ENCODE results near the gene EXPH5. TPM values are rescaled to one million over a fixed set of nuclear protein-coding genes. Genes with fewer than 3 reads are reported as not detected.
A peak's percentile ranks its signal among the peaks of the same experiment; 100 is the strongest.

Gene EXPH5
- total and polyA plus RNA-seq, 2 donors (not counting 3 experiments of a cell fraction or from before 2014, with no cell fraction given), result 0.03 to 0.09 TPM

- H3K4me3 ChIP-seq (replicated peaks in 1 of 3; ENCODE audit: insufficient read depth in 1 of 3, low read depth in 1 of 3, low read length in 3 of 3), result no peak overlapping the region
- H4K20me1 ChIP-seq (replicated peaks; ENCODE audit: control insufficient read depth, extremely low read depth, insufficient read depth, low read length), result no peaks in the 10 kb centered on the region
- H3K27ac ChIP-seq (ENCODE audit: insufficient read depth, low read depth, low read length), result peak overlapping the region; percentile 63
- H3K79me2 ChIP-seq (ENCODE audit: control insufficient read depth, insufficient read depth, low read length), result no peaks in the 10 kb centered on the region
- dilution Hi-C loops (cut with MboI; ENCODE audit: extremely low pct_ligation_motif_present, low sequenced_read_pairs) (no loop called here), intact Hi-C loops (cut with micrococcal nuclease) (loop anchor here (1.0 kb wide), 1 partner anchor 23 kb away; the partner anchor contains the start of gene EXPH5)
- H3K9me3 ChIP-seq (replicated peaks; ENCODE audit: control insufficient read depth, insufficient read depth, low read length), result no peaks in the 10 kb centered on the region
- no peaks in the 10 kb centered on the region for H3K27me3 ChIP-seq (ENCODE audit: control insufficient read depth in 2 of 2, insufficient read depth in 2 of 2, low read length in 2 of 2)
- TF ChIP-seq EZH2 (IDR thresholded peaks at IDR 0.05; ENCODE audit: borderline replicate concordance, low read depth, low read length, severe bottlenecking) (no peak), JUN (IDR thresholded peaks at IDR 0.05; ENCODE audit: borderline replicate concordance, insufficient read depth, insufficient read length, low read depth) (peak; percentile 99), POLR2AphosphoS5 (IDR thresholded peaks at IDR 0.05; ENCODE audit: insufficient read depth, low read depth, low read length) (peak; percentile 52), FOS (IDR thresholded peaks at IDR 0.05; ENCODE audit: borderline replicate concordance, insufficient read depth, low read length) (peak; percentile 94)
- ChIA-PET POLR2A (no interaction called here), CTCF (no interaction called here)
- peak overlapping the region; percentile 41 for H3K4me2 ChIP-seq (ENCODE audit: insufficient read depth, low read length)
- H3K4me1 ChIP-seq (ENCODE audit: control insufficient read depth, extremely low read depth, insufficient read depth, low read length), result peaks cover 9% of the 10 kb centered on the region
- FAIRE-seq (peak; percentile 85), DNase-seq (ENCODE audit: low read depth, low spot score) (peak; percentile 65)
- peak overlapping the region; percentile 19 for H3K9ac ChIP-seq (replicated peaks; ENCODE audit: extremely low read depth, insufficient read depth, low read length)
- H3K9me1 ChIP-seq (replicated peaks; ENCODE audit: control insufficient read depth, extremely low read depth, insufficient read depth, low read length), result no peaks in the 10 kb centered on the region
- H2AFZ ChIP-seq (ENCODE audit: low read depth, low read length), result peak overlapping the region; percentile 31
- no TSS peak for BruUV-seq (replicated peaks)
- no peaks in the 10 kb centered on the region for H3K36me3 ChIP-seq (ENCODE audit: control insufficient read depth in 2 of 2, extremely low read depth in 1 of 2, insufficient read depth in 2 of 2, low read length in 2 of 2)
Observed at GRCh38 chr11:108616549-108616948, 23.0 kb upstream of the EXPH5 start.

DNA sequence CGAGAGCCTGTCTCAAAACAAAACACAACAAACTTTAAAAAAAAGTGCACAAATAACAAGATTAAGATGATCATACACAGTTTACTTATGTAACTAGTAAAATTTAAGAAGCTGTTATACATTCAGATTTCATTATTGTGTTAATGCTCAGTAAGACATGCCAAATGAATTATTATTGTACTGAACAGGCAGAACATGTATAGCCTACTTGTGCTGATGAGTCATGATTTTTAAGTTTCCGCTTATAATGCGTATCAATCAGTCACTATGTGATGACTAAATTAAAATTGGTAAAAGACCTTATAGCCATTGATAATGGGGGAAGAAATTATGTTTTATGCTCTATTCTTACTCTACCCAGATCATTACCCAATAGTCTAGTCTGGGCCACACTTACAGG is 20.5 kb upstream of the EXPH5 start:
- H4K20me1 ChIP-seq (replicated peaks; ENCODE audit: control insufficient read depth, extremely low read depth, insufficient read depth, low read length), result no peaks in the 10 kb centered on the region
- no peak overlapping the region for H3K9ac ChIP-seq (replicated peaks; ENCODE audit: extremely low read depth, insufficient read depth, low read length)
- no peaks in the 10 kb centered on the region for H3K79me2 ChIP-seq (ENCODE audit: control insufficient read depth, insufficient read depth, low read length)
- no peak overlapping the region for H3K4me3 ChIP-seq (replicated peaks in 1 of 3; ENCODE audit: insufficient read depth in 1 of 3, low read depth in 1 of 3, low read length in 3 of 3)
- H3K36me3 ChIP-seq (ENCODE audit: control insufficient read depth in 2 of 2, extremely low read depth in 1 of 2, insufficient read depth in 2 of 2, low read length in 2 of 2), result no peaks in the 10 kb centered on the region
- POLR2A ChIA-PET, result no interaction called here
- no peak for FAIRE-seq
- no peaks in the 10 kb centered on the region for H3K27me3 ChIP-seq (ENCODE audit: control insufficient read depth in 2 of 2, insufficient read depth in 2 of 2, low read length in 2 of 2)
- BruUV-seq (replicated peaks), result no TSS peak
- intact Hi-C loops (cut with micrococcal nuclease) (no loop called here), dilution Hi-C loops (cut with MboI; ENCODE audit: extremely low pct_ligation_motif_present, low sequenced_read_pairs) (no loop called here)
- no peak overlapping the region for H3K4me2 ChIP-seq (ENCODE audit: insufficient read depth, low read length)
- no peaks in the 10 kb centered on the region for H3K9me3 ChIP-seq (replicated peaks; ENCODE audit: control insufficient read depth, insufficient read depth, low read length)
- peak; percentile 22 for TF ChIP-seq JUN (IDR thresholded peaks at IDR 0.05; ENCODE audit: borderline replicate concordance, insufficient read depth, insufficient read length, low read depth)
- TF ChIP-seq MAX (IDR thresholded peaks at IDR 0.05; ENCODE audit: insufficient read depth, insufficient read length), result no peak
- no peak for DNase-seq (ENCODE audit: low read depth, low spot score)
- H3K4me1 ChIP-seq (ENCODE audit: control insufficient read depth, extremely low read depth, insufficient read depth, low read length), result peaks cover 9% of the 10 kb centered on the region
- H2AFZ ChIP-seq (ENCODE audit: low read depth, low read length), result no peak overlapping the region
- H3K9me1 ChIP-seq (replicated peaks; ENCODE audit: control insufficient read depth, extremely low read depth, insufficient read depth, low read length), result no peaks in the 10 kb centered on the region
- H3K27ac ChIP-seq (ENCODE audit: insufficient read depth, low read depth, low read length), result no peak overlapping the region
- CTCF ChIA-PET, result interaction anchor here (1.2 kb wide), 1 partner anchor 17 kb away, joined by 4 read pairs; no protein-coding TSS in a partner anchor
